Subcutaneous abdominal adipose tissue (tissue), 5 donors: ENCODE results near the gene FXYD1.
A peak's percentile ranks its signal among the peaks of the same experiment; 100 is the strongest.
"Not testable (repeated sequence)": the region's sequence is repeated elsewhere in the genome, so short reads cannot be mapped to it uniquely, and the experiment has no call there.

ENCODE experiments used
- H3K27ac ChIP-seq: one replicate; pipeline ENCODE4 v1.7.0; 2013; ENCODE audit warnings: low read depth, mild to moderate bottlenecking, inconsistent platforms, low read length, moderate library complexity
- H3K27me3 ChIP-seq, 5 donors: one replicate each; pipeline ENCODE4 v1.7.0; 2013; ENCODE audit warnings: low read length in 5 of 5, inconsistent platforms in 1 of 5; ENCODE audit not compliant: control insufficient read depth in 5 of 5, insufficient read depth in 4 of 5
- H3K36me3 ChIP-seq, 5 donors: one replicate each; pipeline ENCODE4 v1.7.0; 2013; ENCODE audit warnings: low read length in 5 of 5; ENCODE audit not compliant: control insufficient read depth in 5 of 5, insufficient read depth in 5 of 5
- H3K4me1 ChIP-seq, 5 donors: one replicate each; pipeline ENCODE4 v1.7.0; 2013; ENCODE audit warnings: low read length in 5 of 5, mild to moderate bottlenecking in 3 of 5, moderate library complexity in 1 of 5; ENCODE audit not compliant: control insufficient read depth in 5 of 5, insufficient read depth in 5 of 5
- H3K4me3 ChIP-seq, 5 donors: one replicate each; pipeline ENCODE4 v1.7.0; 2013; ENCODE audit warnings: low read length in 5 of 5, low read depth in 1 of 5
- H3K9ac ChIP-seq, 5 donors: one replicate each; pipeline ENCODE4 v1.7.0; 2013; ENCODE audit warnings: low read length in 5 of 5, mild to moderate bottlenecking in 4 of 5, moderate library complexity in 3 of 5
- H3K9me3 ChIP-seq, 5 donors: one replicate each; pipeline ENCODE4 v1.7.0; 2013; ENCODE audit warnings: low read length in 5 of 5; ENCODE audit not compliant: control insufficient read depth in 5 of 5
- donor health status: healthy.
- donor health status: healthy.
- donor health status: healthy.
- donor health status: healthy.
- donor health status: healthy.

Gene FXYD1

GRCh38 chr19:35149463-35149862, 10.8 kb downstream of the FXYD1 start:
- Histone ChIP-seq H3K9me3 (no peaks in the 10 kb centered on the region), H3K4me1 (peaks cover 0 to 23% (median 10%) of the 10 kb centered on the region in 5 donors), H3K27me3 (peaks cover 0 to 12% (median 8%) of the 10 kb centered on the region in 5 donors), H3K4me3 (no peak overlapping the region), H3K36me3 (no peaks in the 10 kb centered on the region), H3K27ac (no peak overlapping the region), H3K9ac (no peak overlapping the region)

- H3K4me3 ChIP-seq: no peak overlapping the region
- H3K9me3 ChIP-seq: no peaks in the 10 kb centered on the region
- H3K27ac ChIP-seq: no peak overlapping the region
- no peaks in the 10 kb centered on the region for H3K36me3 ChIP-seq
- peaks cover 0 to 33% (median 20%) of the 10 kb centered on the region in 5 donors for H3K4me1 ChIP-seq
- H3K9ac ChIP-seq: no peak overlapping the region
- H3K27me3 ChIP-seq: peaks cover 5 to 21% (median 9%) of the 10 kb centered on the region in 5 donors
Observed at GRCh38 chr19:35150445-35150844, 11.8 kb downstream of the FXYD1 start.

- H3K9me3 ChIP-seq: no peaks in the 10 kb centered on the region
- peaks cover 5 to 29% (median 12%) of the 10 kb centered on the region in 5 donors for H3K27me3 ChIP-seq
- H3K4me3 ChIP-seq: no peak overlapping the region
- H3K36me3 ChIP-seq: no peaks in the 10 kb centered on the region
- H3K9ac ChIP-seq: no peak overlapping the region
- H3K27ac ChIP-seq: no peak overlapping the region
- H3K4me1 ChIP-seq: peaks cover 0 to 41% (median 30%) of the 10 kb centered on the region in 5 donors
Observed at GRCh38 chr19:35151273-35152065, 12.8 kb downstream of the FXYD1 start.

- H3K4me3 ChIP-seq, H3K9me3 ChIP-seq, H3K9ac ChIP-seq, H3K27ac ChIP-seq: not testable (repeated sequence)
- Histone ChIP-seq H3K4me1 (peaks cover 0 to 38% (median 30%) of the 10 kb centered on the region in 5 donors), H3K36me3 (peaks cover 0 to 15% (median 12%) of the 10 kb centered on the region in 5 donors), H3K27me3 (peaks cover 5 to 33% (median 16%) of the 10 kb centered on the region in 5 donors)
Observed at GRCh38 chr19:35153129-35153522, 14.5 kb downstream of the FXYD1 start.

GRCh38 chr19:35153701-35154524, 15.3 kb downstream of the FXYD1 start:
- Histone ChIP-seq H3K4me1 (peaks cover 0 to 38% (median 30%) of the 10 kb centered on the region in 5 donors), H3K9me3 (no peaks in the 10 kb centered on the region), H3K27ac (peak overlapping the region; percentile 74), H3K36me3 (peaks cover 0 to 22% (median 13%) of the 10 kb centered on the region in 5 donors), H3K9ac (peak overlapping the region in 3 of 5 donors; percentile 47 to 73 (median 51)), H3K27me3 (peaks cover 5 to 33% (median 16%) of the 10 kb centered on the region in 5 donors), H3K4me3 (peak overlapping the region; percentile 61 to 90 (median 71))

- peaks cover 5 to 33% (median 16%) of the 10 kb centered on the region in 5 donors for H3K27me3 ChIP-seq
- H3K27ac ChIP-seq: peak within 1 kb of the TSS; percentile 74
- H3K9ac ChIP-seq: peak within 1 kb of the TSS in 4 of 5 donors; percentile 57 to 85 (median 74)
- H3K9me3 ChIP-seq: no peaks in the 10 kb centered on the region
- H3K4me3 ChIP-seq: peak within 1 kb of the TSS; percentile 71 to 90 (median 87)
- peaks cover 0 to 38% (median 30%) of the 10 kb centered on the region in 5 donors for H3K4me1 ChIP-seq
- H3K36me3 ChIP-seq: peaks cover 3 to 31% (median 20%) of the 10 kb centered on the region in 5 donors
Observed at GRCh38 chr19:35154525-35155406, 16.1 kb downstream of the FXYD1 start, which contains the start of gene FXYD5. TSS of gene FXYD5 (plus strand) at chr19:35154735. CDS start at chr19:35155551, 816 bp downstream.

- Histone ChIP-seq H3K4me1 (peaks cover 0 to 38% (median 30%) of the 10 kb centered on the region in 5 donors), H3K9me3 (no peaks in the 10 kb centered on the region), H3K9ac (peak overlapping the region in 4 of 5 donors; percentile 57 to 85 (median 74)), H3K27me3 (peaks cover 5 to 33% (median 16%) of the 10 kb centered on the region in 5 donors), H3K27ac (peak overlapping the region; percentile 74), H3K4me3 (peak overlapping the region; percentile 71 to 90 (median 87)), H3K36me3 (peaks cover 3 to 36% (median 22%) of the 10 kb centered on the region in 5 donors)
Observed at GRCh38 chr19:35155441-35155840, 16.8 kb downstream of the FXYD1 start.

GRCh38 chr19:35155981-35156672, 17.5 kb downstream of the FXYD1 start:
- peak overlapping the region in 2 of 5 donors; percentile 73 to 85 for H3K9ac ChIP-seq
- H3K27ac ChIP-seq: no peak overlapping the region

GRCh38 chr19:35156673-35157014, 18.0 kb downstream of the FXYD1 start:
- Histone ChIP-seq H3K9ac (no peak overlapping the region), H3K27ac (no peak overlapping the region), H3K4me3 (no peak overlapping the region), H3K27me3 (peaks cover 5 to 33% (median 13%) of the 10 kb centered on the region in 5 donors), H3K36me3 (peaks cover 3 to 47% (median 33%) of the 10 kb centered on the region in 5 donors), H3K9me3 (no peaks in the 10 kb centered on the region), H3K4me1 (peaks cover 0 to 38% (median 30%) of the 10 kb centered on the region in 5 donors)

More at GRCh38 chr19:35155981-35156672, 17.5 kb downstream of the FXYD1 start:
- H3K9me3 ChIP-seq: no peaks in the 10 kb centered on the region
- H3K36me3 ChIP-seq: peaks cover 3 to 42% (median 28%) of the 10 kb centered on the region in 5 donors
- peak overlapping the region; percentile 57 to 90 (median 71) for H3K4me3 ChIP-seq
- peaks cover 0 to 38% (median 30%) of the 10 kb centered on the region in 5 donors for H3K4me1 ChIP-seq
- H3K27me3 ChIP-seq: peaks cover 5 to 33% (median 16%) of the 10 kb centered on the region in 5 donors
